EL (cell line): ENCODE measurements around the gene PRPF6.

ENCODE experiments used
- DNase-seq: peaks from one replicate; pipeline ENCODE4 v3.0.0-alpha.2; 2016

The PRPF6 gene

GRCh38 chr20:64022671-64023360 is 41.9 kb downstream of the PRPF6 start:
- DNase-seq: no peak

GRCh38 chr20:64023361-64024140 is 42.6 kb downstream of the PRPF6 start:
- no peak for DNase-seq

GRCh38 chr20:64024141-64024990 is 43.4 kb downstream of the PRPF6 start:
- no peak for DNase-seq

- DNase-seq: no peak
Observed at GRCh38 chr20:64025101-64025825, 44.3 kb downstream of the PRPF6 start.

- DNase-seq: no peak
Observed at GRCh38 chr20:64025826-64026412, 45.0 kb downstream of the PRPF6 start.

- no peak for DNase-seq
Observed at GRCh38 chr20:64027981-64028685, 47.2 kb downstream of the PRPF6 start.

- DNase-seq: no peak
Observed at GRCh38 chr20:64029293-64030117, 48.6 kb downstream of the PRPF6 start.

- DNase-seq: no peak
Observed at GRCh38 chr20:64030371-64031134, 49.6 kb downstream of the PRPF6 start.

- DNase-seq: no peak
Observed at GRCh38 chr20:64031822-64032314, 50.9 kb downstream of the PRPF6 start.

- DNase-seq: no peak
Observed at GRCh38 chr20:64032706-64033624, 52.0 kb downstream of the PRPF6 start.

GRCh38 chr20:64033981-64034493 is 53.1 kb downstream of the PRPF6 start:
- no peak for DNase-seq

- DNase-seq: no peak
Observed at GRCh38 chr20:64035066-64035932, 54.4 kb downstream of the PRPF6 start.

GRCh38 chr20:64035933-64036345 is 55.0 kb downstream of the PRPF6 start, which contains the start of gene C20orf204:
TSS of gene C20orf204 (plus strand) at chr20:64036182. CDS start at chr20:64036324, 142 bp downstream.
- DNase-seq: no peak

GRCh38 chr20:64036346-64037198 is 55.6 kb downstream of the PRPF6 start:
- no peak for DNase-seq

GRCh38 chr20:64037199-64037497 is 56.2 kb downstream of the PRPF6 start:
- DNase-seq: no peak

- no peak for DNase-seq
Observed at GRCh38 chr20:64037498-64038213, 56.7 kb downstream of the PRPF6 start.
